DND-41 (cell line): ENCODE data around the gene MAP3K5.

Experiments
- ATAC-seq: fragments of 200-7000 bp; cut with Tn5 transposase; 3 replicates; pipeline ENCODE4 v1.9.1; 2021; ENCODE audit warnings: low read depth; ENCODE audit not compliant: insufficient read depth
- DNase-seq: peaks from one replicate; pipeline ENCODE4 v3.0.0-alpha.2; 2020
- H2AFZ ChIP-seq: 2 replicates; pipeline ENCODE4 v1.6.0; 2012; ENCODE audit warnings: low read depth, low read length
- H3K27ac ChIP-seq: 2 replicates; pipeline ENCODE4 v1.5.1; 2012; ENCODE audit warnings: low read length, inconsistent platforms
- H3K27me3 ChIP-seq: fragments of 200-600 bp; sonication (generic); 2 replicates; pipeline ENCODE4 v1.6.0; 2012; ENCODE audit warnings: low read length, mild to moderate bottlenecking, inconsistent platforms; ENCODE audit not compliant: insufficient read depth, poor library complexity
- H3K36me3 ChIP-seq: 2 replicates; pipeline ENCODE4 v1.5.1; 2012; ENCODE audit warnings: low read length, inconsistent platforms; ENCODE audit not compliant: insufficient read depth
- H3K4me1 ChIP-seq: 2 replicates; pipeline ENCODE4 v1.5.1; 2012; ENCODE audit warnings: mild to moderate bottlenecking, low read length; ENCODE audit not compliant: insufficient read depth
- H3K4me2 ChIP-seq: 2 replicates; pipeline ENCODE4 v1.6.0; 2012; ENCODE audit warnings: mild to moderate bottlenecking, moderate library complexity, low read length, inconsistent platforms; ENCODE audit not compliant: insufficient read depth
- H3K4me3 ChIP-seq, 2 experiments: fragments of 200-600 bp in 1 of 2; shearing (Covaris generic) in 1 of 2; 2 replicates each; pipeline ENCODE4 v1.5.1; 2012 to 2016; ENCODE audit warnings: inconsistent platforms in 2 of 2, low read length in 2 of 2, mild to moderate bottlenecking in 2 of 2, low read depth in 1 of 2, moderate library complexity in 1 of 2
- H3K79me2 ChIP-seq: 2 replicates; pipeline ENCODE4 v1.6.0; 2012; ENCODE audit warnings: low read length, inconsistent platforms; ENCODE audit not compliant: insufficient read depth
- H3K9ac ChIP-seq: 2 replicates; pipeline ENCODE4 v1.6.0; 2012; ENCODE audit warnings: low read depth, mild to moderate bottlenecking, inconsistent platforms, low read length, moderate library complexity
- H3K9me3 ChIP-seq: 2 replicates; pipeline ENCODE4 v1.5.1; 2012; ENCODE audit warnings: low read length, moderate library complexity, mild to moderate bottlenecking, inconsistent platforms; ENCODE audit not compliant: insufficient read depth, severe bottlenecking
- H4K20me1 ChIP-seq: 2 replicates; pipeline ENCODE4 v1.6.0; 2012; ENCODE audit warnings: low read length; ENCODE audit not compliant: insufficient read depth
- EZH2 ChIP-seq: IDR thresholded peaks from 3 replicates; pipeline ENCODE4 v1.6.1; 2012; ENCODE audit warnings: borderline replicate concordance, low read depth, mild to moderate bottlenecking, moderate library complexity, low read length, inconsistent platforms; ENCODE audit not compliant: severe bottlenecking
- TF ChIP-seq, protein P1 (sequence below): IDR thresholded peaks from 2 replicates; pipeline ENCODE4 v1.5.1; 2012; ENCODE audit warnings: borderline replicate concordance, low read length, moderate library complexity, mild to moderate bottlenecking; ENCODE audit not compliant: poor library complexity, severe bottlenecking; ENCODE audit errors: extremely low read depth

The MAP3K5 gene

DNA sequence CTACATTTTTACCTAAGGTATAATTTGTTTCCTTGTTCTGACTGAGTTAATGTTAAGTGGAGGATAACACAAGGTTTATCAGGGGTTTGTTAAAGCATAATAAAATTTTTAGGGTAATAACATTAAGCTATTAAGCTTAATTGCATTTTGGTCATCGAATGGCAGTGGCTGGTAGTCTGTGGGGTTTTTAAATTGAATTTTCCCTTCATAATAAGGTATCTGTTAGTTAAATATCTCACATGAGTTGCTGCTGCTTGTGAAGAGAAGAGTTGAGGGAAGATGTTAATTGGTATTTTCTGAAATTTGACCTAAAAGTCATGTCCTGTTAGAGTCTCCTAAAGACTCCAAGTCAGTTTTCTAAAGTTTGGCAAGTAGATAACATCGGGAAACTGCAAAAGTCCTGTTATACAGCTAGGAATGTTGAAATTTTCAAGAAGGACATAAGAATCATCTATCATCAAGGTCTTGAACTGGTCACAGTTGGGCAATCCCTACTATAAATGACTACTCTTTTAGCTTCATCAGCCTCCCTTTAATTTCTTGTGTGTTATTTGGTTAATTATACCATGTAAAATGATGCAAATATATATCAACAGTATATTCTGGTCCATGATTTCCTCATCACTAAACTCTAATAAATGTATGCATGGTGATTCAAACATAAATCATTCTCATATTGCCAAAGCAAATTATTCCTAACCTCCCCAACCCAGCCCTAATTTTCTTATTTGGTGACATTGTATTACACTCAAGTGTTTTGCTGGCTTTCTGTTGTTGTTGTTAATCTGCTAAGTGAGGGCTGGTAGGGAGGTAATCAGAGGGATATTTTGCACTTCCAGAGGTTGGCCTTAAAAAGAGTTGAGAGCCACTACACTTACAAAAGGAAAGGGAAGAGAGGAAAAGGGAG, 64.0 kb downstream of the MAP3K5 start:
- peaks cover 4% of the 10 kb centered on the region for H3K27me3 ChIP-seq
- DNase-seq: no peak
- H4K20me1 ChIP-seq: no peaks in the 10 kb centered on the region
- no peak for ATAC-seq
- TF ChIP-seq, protein P1, sequence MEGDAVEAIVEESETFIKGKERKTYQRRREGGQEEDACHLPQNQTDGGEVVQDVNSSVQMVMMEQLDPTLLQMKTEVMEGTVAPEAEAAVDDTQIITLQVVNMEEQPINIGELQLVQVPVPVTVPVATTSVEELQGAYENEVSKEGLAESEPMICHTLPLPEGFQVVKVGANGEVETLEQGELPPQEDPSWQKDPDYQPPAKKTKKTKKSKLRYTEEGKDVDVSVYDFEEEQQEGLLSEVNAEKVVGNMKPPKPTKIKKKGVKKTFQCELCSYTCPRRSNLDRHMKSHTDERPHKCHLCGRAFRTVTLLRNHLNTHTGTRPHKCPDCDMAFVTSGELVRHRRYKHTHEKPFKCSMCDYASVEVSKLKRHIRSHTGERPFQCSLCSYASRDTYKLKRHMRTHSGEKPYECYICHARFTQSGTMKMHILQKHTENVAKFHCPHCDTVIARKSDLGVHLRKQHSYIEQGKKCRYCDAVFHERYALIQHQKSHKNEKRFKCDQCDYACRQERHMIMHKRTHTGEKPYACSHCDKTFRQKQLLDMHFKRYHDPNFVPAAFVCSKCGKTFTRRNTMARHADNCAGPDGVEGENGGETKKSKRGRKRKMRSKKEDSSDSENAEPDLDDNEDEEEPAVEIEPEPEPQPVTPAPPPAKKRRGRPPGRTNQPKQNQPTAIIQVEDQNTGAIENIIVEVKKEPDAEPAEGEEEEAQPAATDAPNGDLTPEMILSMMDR: no peak
- TF ChIP-seq EZH2: no peak
- H3K4me2 ChIP-seq: no peak overlapping the region
- H2AFZ ChIP-seq: no peak overlapping the region
- H3K4me3 ChIP-seq: no peak overlapping the region
- H3K4me1 ChIP-seq: no peaks in the 10 kb centered on the region
- H3K79me2 ChIP-seq: no peaks in the 10 kb centered on the region
- no peak overlapping the region for H3K9ac ChIP-seq
- no peaks in the 10 kb centered on the region for H3K9me3 ChIP-seq
- H3K27ac ChIP-seq: no peak overlapping the region
- H3K36me3 ChIP-seq: no peaks in the 10 kb centered on the region

DNA sequence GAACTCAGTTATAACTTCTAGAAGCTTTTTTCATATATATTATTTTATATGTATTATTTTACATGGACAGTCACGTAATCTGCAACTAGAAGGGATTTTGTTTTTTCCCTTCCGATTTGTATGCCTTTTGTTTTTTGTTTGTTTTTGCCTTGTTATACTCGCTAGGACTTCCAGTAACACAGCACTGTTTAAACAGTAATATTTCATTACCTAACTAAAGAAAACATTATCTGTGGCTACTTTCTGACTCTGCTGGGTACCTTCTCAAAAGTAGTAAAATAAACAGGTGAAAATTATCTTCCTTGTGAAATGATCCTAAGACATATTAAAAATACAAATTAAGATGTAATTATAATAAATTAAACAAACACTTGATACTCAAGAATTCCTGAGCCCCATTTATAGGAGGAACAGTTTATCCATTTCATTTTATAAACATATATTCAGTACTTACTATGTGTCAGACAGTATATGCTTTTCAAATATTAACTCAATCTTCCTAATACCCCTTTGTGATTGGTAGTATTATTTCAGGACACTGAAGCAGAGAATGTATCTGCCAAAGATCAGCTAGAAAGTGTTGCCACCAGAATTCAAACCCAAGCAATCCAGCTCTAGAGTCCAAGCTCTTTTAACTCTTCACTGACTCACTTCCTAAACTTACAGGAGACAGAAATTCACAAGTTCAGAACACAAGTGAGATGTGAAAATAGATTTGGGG, 65.3 kb downstream of the MAP3K5 start:
- no peak overlapping the region for H3K27ac ChIP-seq
- ATAC-seq: no peak
- H3K4me1 ChIP-seq: no peaks in the 10 kb centered on the region
- no peak overlapping the region for H3K4me2 ChIP-seq
- no peaks in the 10 kb centered on the region for H3K9me3 ChIP-seq
- peaks cover 4% of the 10 kb centered on the region for H3K27me3 ChIP-seq
- no peak overlapping the region for H3K4me3 ChIP-seq
- no peaks in the 10 kb centered on the region for H3K79me2 ChIP-seq
- TF ChIP-seq, protein P1: no peak
- TF ChIP-seq EZH2: no peak
- DNase-seq: no peak
- no peaks in the 10 kb centered on the region for H3K36me3 ChIP-seq
- no peak overlapping the region for H2AFZ ChIP-seq
- no peak overlapping the region for H3K9ac ChIP-seq
- H4K20me1 ChIP-seq: no peaks in the 10 kb centered on the region

DNA sequence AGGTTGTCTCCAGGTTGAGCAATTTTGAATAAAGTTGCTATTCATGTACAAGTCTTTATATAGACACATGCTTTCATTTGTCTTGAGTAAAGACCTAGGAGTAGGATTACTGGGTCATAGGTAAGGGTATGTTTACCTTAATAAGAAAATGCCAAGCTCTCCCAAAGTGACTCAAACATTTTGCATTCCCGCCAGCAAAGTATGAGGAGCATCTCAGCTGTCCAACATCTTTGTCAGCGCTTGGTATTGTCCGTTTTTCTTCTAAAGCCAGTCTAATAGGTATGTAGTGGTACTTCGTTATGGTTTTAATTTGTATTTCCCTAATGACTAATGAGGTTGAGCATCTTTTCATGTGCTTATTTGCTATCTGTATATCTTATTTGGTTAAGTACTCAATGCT, 67.2 kb downstream of the MAP3K5 start:
- no peak overlapping the region for H3K4me2 ChIP-seq
- no peak overlapping the region for H3K27ac ChIP-seq
- DNase-seq: no peak
- H2AFZ ChIP-seq: no peak overlapping the region
- H3K27me3 ChIP-seq: peaks cover 4% of the 10 kb centered on the region
- no peaks in the 10 kb centered on the region for H3K4me1 ChIP-seq
- H3K79me2 ChIP-seq: no peaks in the 10 kb centered on the region
- no peaks in the 10 kb centered on the region for H3K36me3 ChIP-seq
- no peak overlapping the region for H3K4me3 ChIP-seq
- no peaks in the 10 kb centered on the region for H4K20me1 ChIP-seq
- H3K9me3 ChIP-seq: no peaks in the 10 kb centered on the region
- no peak for ATAC-seq
- TF ChIP-seq, protein P1: no peak
- no peak overlapping the region for H3K9ac ChIP-seq
